Endothelial cell of umbilical vein (primary cell): ENCODE data around the gene DDOST. TPM values are rescaled to one million over a fixed set of nuclear protein-coding genes. Genes with fewer than 3 reads are reported as not detected.

ENCODE experiments used
- BruUV-seq: library from RNA; stranded (reverse); fragments of 400-500 nt; replicated peaks from 2 replicates; lab custom pipeline; 2021; lab: Mats Ljungman, UMichigan
- CTCF ChIA-PET: fragments of 300-600, 350-600 bp; sonication (Branson Sonifier 250); formaldehyde crosslinking; loops from one replicate; lab custom pipeline; 2021; ENCODE audit warnings: antibody characterized with exemption, inconsistent platforms; lab: Charles Lee
- POLR2A ChIA-PET: fragments of 300-600, 350-600 bp; sonication (Branson Sonifier 250); formaldehyde crosslinking; loops from one replicate; lab custom pipeline; 2021; ENCODE audit warnings: antibody characterized with exemption, inconsistent platforms; lab: Charles Lee
- DNase-seq: peaks from one replicate; pipeline ENCODE4 v3.0.0-alpha.2; 2011; ENCODE audit warnings: low read depth, low spot score
- FAIRE-seq: peaks from 2 replicates; lab custom pipeline; 2011; peaks lifted over from hg19 to GRCh38; lab: Jason Lieb, UNC
- H2AFZ ChIP-seq: 2 replicates; pipeline ENCODE4 v1.6.0; 2012; ENCODE audit warnings: low read depth, low read length, control low read depth, inconsistent platforms
- H3K27ac ChIP-seq: 2 replicates; pipeline ENCODE4 v1.5.1; 2011; ENCODE audit warnings: low read depth, mild to moderate bottlenecking, control low read depth, low read length, moderate library complexity; ENCODE audit not compliant: insufficient read depth
- H3K27me3 ChIP-seq, 2 experiments: 2 replicates each; pipeline versions ENCODE4 v1.6.0 to v1.6.1; 2011; ENCODE audit warnings: low read length in 2 of 2, mixed read lengths in 1 of 2; ENCODE audit not compliant: control insufficient read depth in 2 of 2, insufficient read depth in 2 of 2
- H3K36me3 ChIP-seq, 2 experiments: 2 replicates in 1 of 2; 3 replicates in 1 of 2; pipeline ENCODE4 v1.5.1; 2011; ENCODE audit warnings: low read length in 2 of 2, mild to moderate bottlenecking in 1 of 2, moderate library complexity in 1 of 2; ENCODE audit not compliant: control insufficient read depth in 2 of 2, insufficient read depth in 2 of 2; ENCODE audit errors: extremely low read depth in 1 of 2
- H3K4me1 ChIP-seq: 3 replicates; pipeline ENCODE4 v1.5.1; 2011; ENCODE audit warnings: mild to moderate bottlenecking, low read length; ENCODE audit not compliant: control insufficient read depth, insufficient read depth; ENCODE audit errors: extremely low read depth
- H3K4me2 ChIP-seq: 2 replicates; pipeline ENCODE4 v1.6.1; 2011; ENCODE audit warnings: low read length, control low read depth, mixed read lengths; ENCODE audit not compliant: insufficient read depth
- H3K4me3 ChIP-seq, 3 experiments: fragments of 200-600 bp in 1 of 3; sonication (generic), shearing (Covaris generic) in 1 of 3; replicated peaks in 1 of 3; 2 replicates each; pipeline ENCODE4 v1.5.1; 2011 to 2016; ENCODE audit warnings: control low read depth in 3 of 3, low read length in 3 of 3, mild to moderate bottlenecking in 2 of 3, inconsistent platforms in 1 of 3, low read depth in 1 of 3, moderate library complexity in 1 of 3; ENCODE audit not compliant: insufficient read depth in 1 of 3
- H3K79me2 ChIP-seq: 2 replicates; pipeline ENCODE4 v1.6.0; 2012; ENCODE audit warnings: low read length, inconsistent platforms; ENCODE audit not compliant: control insufficient read depth, insufficient read depth
- H3K9ac ChIP-seq: replicated peaks from 2 replicates; pipeline ENCODE3; 2011; ENCODE audit warnings: low read length, control low read depth; ENCODE audit not compliant: insufficient read depth; ENCODE audit errors: extremely low read depth
- H3K9me1 ChIP-seq: replicated peaks from 3 replicates; pipeline ENCODE4 v1.6.0; 2011; ENCODE audit warnings: mild to moderate bottlenecking, low read length; ENCODE audit not compliant: control insufficient read depth, insufficient read depth; ENCODE audit errors: extremely low read depth
- H3K9me3 ChIP-seq: replicated peaks from 2 replicates; pipeline ENCODE4 v1.5.1; 2012; ENCODE audit warnings: low read length, inconsistent platforms; ENCODE audit not compliant: control insufficient read depth, insufficient read depth
- H4K20me1 ChIP-seq: replicated peaks from 2 replicates; pipeline ENCODE3; 2011; ENCODE audit warnings: mild to moderate bottlenecking, low read length; ENCODE audit not compliant: control insufficient read depth, insufficient read depth; ENCODE audit errors: extremely low read depth
- EZH2 ChIP-seq: IDR thresholded peaks from 2 replicates; pipeline ENCODE4 v1.6.1; 2012; ENCODE audit warnings: borderline replicate concordance, low read depth, mild to moderate bottlenecking, moderate library complexity, low read length, inconsistent platforms; ENCODE audit not compliant: severe bottlenecking
- FOS ChIP-seq: IDR thresholded peaks from 2 replicates; pipeline ENCODE4 v1.6.1; 2011; ENCODE audit warnings: mild to moderate bottlenecking, low read length, moderate library complexity, borderline replicate concordance; ENCODE audit not compliant: insufficient read depth
- GATA2 ChIP-seq: IDR thresholded peaks from 2 replicates; pipeline ENCODE4 v1.7.0; 2011; ENCODE audit warnings: low read depth, mild to moderate bottlenecking, moderate library complexity, mixed read lengths, low read length; ENCODE audit not compliant: insufficient read length, insufficient read depth
- JUN ChIP-seq: IDR thresholded peaks from 2 replicates; pipeline ENCODE4 v1.6.1; 2011; ENCODE audit warnings: borderline replicate concordance, low read depth; ENCODE audit not compliant: insufficient read length, insufficient read depth
- MYC ChIP-seq: IDR thresholded peaks from one replicate; pipeline ENCODE4 v1.6.1; 2011; ENCODE audit warnings: mild to moderate bottlenecking, low read depth, low read length
- POLR2A ChIP-seq: IDR thresholded peaks from 2 replicates; pipeline ENCODE4 v1.6.1; 2012; ENCODE audit warnings: low read depth, mild to moderate bottlenecking, control low read depth, low read length
- POLR2AphosphoS5 ChIP-seq: IDR thresholded peaks from 2 replicates; pipeline ENCODE4 v1.6.1; 2012; ENCODE audit warnings: low read depth, mild to moderate bottlenecking, control low read depth, low read length, moderate library complexity; ENCODE audit not compliant: insufficient read depth
- dilution Hi-C: fragments of 300-500 bp; cut with MboI; formaldehyde crosslinking; loops from one replicate; pipeline ENCODE4 v1.15.0; 2019; ENCODE audit warnings: low sequenced_read_pairs; ENCODE audit not compliant: extremely low pct_ligation_motif_present
- intact Hi-C: fragments of 100-400 bp; cut with micrococcal nuclease; formaldehyde crosslinking; loops from one replicate; pipeline ENCODE4 v1.10.0; 2022
- polyA plus RNA-seq, 4 experiments: library from polyadenylated mRNA; depleted of rRNA in 3 of 4; stranded (reverse) in 3 of 4; unstranded in 1 of 4; fragments of >200 nt; gene quantifications; 2 replicates each; pipeline versions ENCODE4 v1.2.1 to v1.2.3, GENCODE V29; 2011 to 2012; ENCODE audit warnings: missing spikeins in 1 of 4
- total RNA-seq: library from RNA; stranded (reverse); gene quantifications from 2 replicates; pipeline ENCODE4 v1.2.3, GENCODE V29; 2021
- TF ChIP-seq, protein P1 (sequence below), 2 donors: IDR thresholded peaks; 1 replicate in 1 of 2; 2 replicates in 1 of 2; pipeline ENCODE4 v1.5.1; 2011; ENCODE audit warnings: low read length in 2 of 2, mild to moderate bottlenecking in 2 of 2, moderate library complexity in 2 of 2, control low read depth in 1 of 2, inconsistent platforms in 1 of 2, low read depth in 1 of 2; ENCODE audit not compliant: insufficient read depth in 1 of 2; ENCODE audit errors: extremely low read depth in 1 of 2
- TF ChIP-seq, protein P2 (sequence below): IDR thresholded peaks from 2 replicates; pipeline ENCODE4 v1.6.1; 2011; ENCODE audit not compliant: insufficient read depth, insufficient read length

The DDOST gene
- total and polyA plus RNA-seq, 2 donors (not counting 3 experiments of a cell fraction or from before 2014, with no cell fraction given), result 319 to 533 TPM

DNA sequence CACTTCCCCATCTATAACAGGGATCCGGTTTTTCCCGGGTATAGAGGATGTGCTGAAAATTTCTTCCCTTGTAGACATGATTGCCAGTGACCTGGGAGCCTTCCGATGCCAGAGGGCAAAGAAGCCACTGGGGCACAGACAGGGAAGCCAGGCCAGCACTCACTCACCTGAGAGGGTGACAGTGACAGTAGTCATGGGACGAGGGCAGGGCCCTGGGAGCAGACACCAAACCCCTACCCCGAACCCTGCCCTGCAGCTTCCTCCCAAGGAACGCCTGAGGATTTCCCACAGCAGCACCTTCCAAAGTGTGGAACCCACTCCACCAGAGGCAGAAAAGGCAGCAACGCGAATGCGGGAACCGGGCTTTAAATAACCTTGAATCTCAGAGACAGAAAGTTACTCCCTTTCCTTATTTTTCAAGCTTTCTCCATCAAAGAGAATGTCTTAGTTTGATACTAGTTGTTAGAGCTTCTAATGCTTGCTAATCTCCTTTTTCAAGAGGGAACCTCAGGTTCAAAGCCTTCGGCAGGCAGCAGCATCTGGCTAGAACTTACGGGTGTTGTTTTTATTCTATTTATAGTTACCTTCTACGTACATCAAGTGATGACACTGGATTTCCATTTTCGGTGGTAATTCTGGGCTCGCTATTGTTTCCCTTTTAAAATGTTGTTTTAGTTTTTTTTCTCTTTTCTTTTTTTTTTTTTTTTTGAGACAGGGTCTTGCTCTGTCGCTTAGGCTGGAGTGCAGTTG, 2.8 kb downstream of the DDOST start:
- Histone ChIP-seq H3K27me3 (no peaks in the 10 kb centered on the region), H3K9me3 (no peaks in the 10 kb centered on the region), H3K4me2 (no peak overlapping the region), H3K36me3 (peaks cover 7 to 35% of the 10 kb centered on the region in 2 experiments), H3K9ac (no peak overlapping the region), H2AFZ (no peak overlapping the region), H3K4me1 (peaks cover 20% of the 10 kb centered on the region), H4K20me1 (no peaks in the 10 kb centered on the region), H3K4me3 (no peak overlapping the region), H3K27ac (no peak overlapping the region), H3K9me1 (no peaks in the 10 kb centered on the region), H3K79me2 (peaks cover 40% of the 10 kb centered on the region)
- TF ChIP-seq MYC, result no peak
- TF ChIP-seq EZH2, result no peak
- TF ChIP-seq POLR2AphosphoS5, result no peak
- no peak for TF ChIP-seq FOS
- no peak for TF ChIP-seq GATA2
- no peak for TF ChIP-seq JUN
- TF ChIP-seq, protein P1, sequence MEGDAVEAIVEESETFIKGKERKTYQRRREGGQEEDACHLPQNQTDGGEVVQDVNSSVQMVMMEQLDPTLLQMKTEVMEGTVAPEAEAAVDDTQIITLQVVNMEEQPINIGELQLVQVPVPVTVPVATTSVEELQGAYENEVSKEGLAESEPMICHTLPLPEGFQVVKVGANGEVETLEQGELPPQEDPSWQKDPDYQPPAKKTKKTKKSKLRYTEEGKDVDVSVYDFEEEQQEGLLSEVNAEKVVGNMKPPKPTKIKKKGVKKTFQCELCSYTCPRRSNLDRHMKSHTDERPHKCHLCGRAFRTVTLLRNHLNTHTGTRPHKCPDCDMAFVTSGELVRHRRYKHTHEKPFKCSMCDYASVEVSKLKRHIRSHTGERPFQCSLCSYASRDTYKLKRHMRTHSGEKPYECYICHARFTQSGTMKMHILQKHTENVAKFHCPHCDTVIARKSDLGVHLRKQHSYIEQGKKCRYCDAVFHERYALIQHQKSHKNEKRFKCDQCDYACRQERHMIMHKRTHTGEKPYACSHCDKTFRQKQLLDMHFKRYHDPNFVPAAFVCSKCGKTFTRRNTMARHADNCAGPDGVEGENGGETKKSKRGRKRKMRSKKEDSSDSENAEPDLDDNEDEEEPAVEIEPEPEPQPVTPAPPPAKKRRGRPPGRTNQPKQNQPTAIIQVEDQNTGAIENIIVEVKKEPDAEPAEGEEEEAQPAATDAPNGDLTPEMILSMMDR (IDR thresholded peaks at IDR 0.05; ENCODE audit: extremely low read depth in 1 of 2, insufficient read depth in 1 of 2, low read depth in 1 of 2, low read length in 2 of 2), result no peak
- TF ChIP-seq, protein P2, sequence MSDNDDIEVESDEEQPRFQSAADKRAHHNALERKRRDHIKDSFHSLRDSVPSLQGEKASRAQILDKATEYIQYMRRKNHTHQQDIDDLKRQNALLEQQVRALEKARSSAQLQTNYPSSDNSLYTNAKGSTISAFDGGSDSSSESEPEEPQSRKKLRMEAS, result no peak
- no peak for TF ChIP-seq POLR2A
- CTCF ChIA-PET, result interaction anchor here (1.3 kb wide), 1 partner anchor 12 kb away, joined by 3 read pairs; no protein-coding TSS in a partner anchor
- DNase-seq (no peak), FAIRE-seq (no peak)
- intact Hi-C loops (no loop called here), dilution Hi-C loops (no loop called here)
- BruUV-seq, result no TSS peak
- POLR2A ChIA-PET, result no interaction called here
